GM19468 (cell line): ENCODE data around the gene RAB11FIP4.

Experiments
- ATAC-seq: cut with Tn5 transposase; IDR thresholded peaks from one replicate; pipeline ENCODE4 v1.9.1; 2021; ENCODE audit warnings: mild to moderate bottlenecking, moderate library complexity, moderate number of reproducible peaks; ENCODE audit not compliant: unreplicated experiment; ENCODE audit errors: extremely low read depth

Gene RAB11FIP4

GRCh38 chr17:31404028-31404949 lies 12.8 kb downstream of the RAB11FIP4 start:
- no peak for ATAC-seq

GRCh38 chr17:31405890-31406371 lies 14.5 kb downstream of the RAB11FIP4 start:
- ATAC-seq: no peak

- no peak for ATAC-seq
These were observed 17.1 kb downstream of the RAB11FIP4 start for GRCh38 chr17:31408586-31408985.

GRCh38 chr17:31411707-31412285 lies 20.3 kb downstream of the RAB11FIP4 start:
- no peak for ATAC-seq

GRCh38 chr17:31412511-31412910 lies 21.0 kb downstream of the RAB11FIP4 start:
- ATAC-seq: no peak

GRCh38 chr17:31413081-31413799 lies 21.8 kb downstream of the RAB11FIP4 start:
- no peak for ATAC-seq

- ATAC-seq: no peak
These were observed 22.5 kb downstream of the RAB11FIP4 start for GRCh38 chr17:31413874-31414549.

- ATAC-seq: no peak
These were observed 23.1 kb downstream of the RAB11FIP4 start for GRCh38 chr17:31414550-31414918.

GRCh38 chr17:31415004-31415454 lies 23.6 kb downstream of the RAB11FIP4 start:
- no peak for ATAC-seq

- no peak for ATAC-seq
These were observed 24.4 kb downstream of the RAB11FIP4 start for GRCh38 chr17:31415640-31416502.

- no peak for ATAC-seq
These were observed 25.0 kb downstream of the RAB11FIP4 start for GRCh38 chr17:31416503-31416923.

GRCh38 chr17:31417051-31417792 lies 25.7 kb downstream of the RAB11FIP4 start:
- no peak for ATAC-seq

- ATAC-seq: no peak
These were observed 27.4 kb downstream of the RAB11FIP4 start for GRCh38 chr17:31418773-31419350.

- no peak for ATAC-seq
These were observed 31.0 kb downstream of the RAB11FIP4 start for GRCh38 chr17:31422443-31422842.

GRCh38 chr17:31424944-31425281 lies 33.4 kb downstream of the RAB11FIP4 start:
- no peak for ATAC-seq

GRCh38 chr17:31425282-31426040 lies 34.0 kb downstream of the RAB11FIP4 start:
- no peak for ATAC-seq

GRCh38 chr17:31427684-31428083 lies 36.2 kb downstream of the RAB11FIP4 start:
- ATAC-seq: no peak

- ATAC-seq: no peak
These were observed 36.6 kb downstream of the RAB11FIP4 start for GRCh38 chr17:31428111-31428510.
